NT2/D1 (cell line): ENCODE results near the gene MZF1.

ENCODE experiments used
- SUZ12 ChIP-seq: IDR thresholded peaks from 2 replicates; pipeline ENCODE4 v1.6.1; 2011; ENCODE audit not compliant: insufficient read length, insufficient read depth; ENCODE audit errors: extremely low read depth
- YY1 ChIP-seq: IDR thresholded peaks from 2 replicates; pipeline ENCODE4 v1.6.1; 2011; ENCODE audit not compliant: insufficient read length, insufficient read depth

GRCh38 chr19:58562122-58563033 lies 10.8 kb downstream of the MZF1 start:
- TF ChIP-seq YY1 (no peak), SUZ12 (no peak)
